ENCODE results near the gene CYP24A1.

- TF ChIP-seq CTCF (IDR thresholded peaks at IDR 0.05) (no peak), EZH2 (IDR thresholded peaks at IDR 0.05; ENCODE audit: borderline replicate concordance, insufficient read depth, low read depth, low read length, poor library complexity, severe bottlenecking) (no peak)
Measured at GRCh38 chr20:54173653-54174456, at the start of gene CYP24A1.

Measured in B cell (primary cell).